K562 (cell line): ENCODE results near the gene IARS1. TPM values are rescaled to one million over a fixed set of nuclear protein-coding genes. Genes with fewer than 3 reads are reported as not detected.
A peak's percentile ranks its signal among the peaks of the same experiment; 100 is the strongest.

Source experiments
- ADNP ChIP-seq: fragments of 200-800 bp; sonication (Bioruptor generic); IDR thresholded peaks from 2 replicates; pipeline ENCODE4 v1.6.1; 2016; ENCODE audit warnings: missing genetic modification characterization, missing compliant biosample characterization
- CBFA2T2 ChIP-seq: fragments of 450-650 bp; conservative IDR thresholded peaks from 2 replicates; pipeline ENCODE4 v1.6.1; 2017; ENCODE audit warnings: mild to moderate bottlenecking
- CBX2 ChIP-seq: fragments of 200-600 bp; sonication (generic); IDR thresholded peaks from one replicate; pipeline ENCODE4 v1.6.1; 2012; ENCODE audit warnings: mild to moderate bottlenecking, low read length, inconsistent platforms; ENCODE audit not compliant: insufficient read depth, poor library complexity, severe bottlenecking
- FOXP4 ChIP-seq: sonication (generic); formaldehyde crosslinking; IDR thresholded peaks from 2 replicates; pipeline ENCODE4 v1.8.0; 2022; ENCODE audit warnings: mild to moderate bottlenecking, missing genetic modification reagents, borderline replicate concordance
- LEF1 ChIP-seq: fragments of 450-650 bp; IDR thresholded peaks from 2 replicates; pipeline ENCODE4 v1.6.1; 2016; ENCODE audit warnings: mild to moderate bottlenecking
- MCM3 ChIP-seq: fragments of 450-650 bp; IDR thresholded peaks from 2 replicates; pipeline ENCODE4 v1.6.1; 2016
- MCM7 ChIP-seq, 2 experiments: fragments of 450-650 bp; IDR thresholded peaks; 2 replicates each; pipeline ENCODE4 v1.6.1; 2016 to 2018
- MIER1 ChIP-seq: fragments of 450-650 bp; IDR thresholded peaks from 2 replicates; pipeline ENCODE4 v1.6.1; 2016; ENCODE audit warnings: antibody characterized with exemption, mild to moderate bottlenecking, low read depth
- MXI1 ChIP-seq: IDR thresholded peaks from 2 replicates; pipeline ENCODE4 v1.6.1; 2011; ENCODE audit warnings: low read depth, mild to moderate bottlenecking, improper control_type of control experiment, low read length
- NCOR1 ChIP-seq: fragments of 450-650 bp; IDR thresholded peaks from 2 replicates; pipeline ENCODE4 v1.6.1; 2016; ENCODE audit warnings: mild to moderate bottlenecking, moderate library complexity
- NR3C1 ChIP-seq: sonication (generic); formaldehyde crosslinking; IDR thresholded peaks from 2 replicates; pipeline ENCODE4 v1.8.1; 2022; ENCODE audit warnings: missing genetic modification reagents
- PHB2 ChIP-seq: fragments of 450-650 bp; IDR thresholded peaks from 2 replicates; pipeline ENCODE4 v1.6.1; 2017; ENCODE audit warnings: low read depth
- PYGO2 ChIP-seq: fragments of 450-650 bp; IDR thresholded peaks from 2 replicates; pipeline ENCODE4 v1.6.1; 2016; ENCODE audit warnings: mild to moderate bottlenecking, missing genetic modification characterization, moderate library complexity, missing compliant biosample characterization
- SMAD2 ChIP-seq: fragments of 150-350 bp; IDR thresholded peaks from 2 replicates; pipeline ENCODE4 v1.6.1; 2014; ENCODE audit warnings: low read depth, mild to moderate bottlenecking, low read length
- SRF ChIP-seq, 2 experiments: fragments of 250-450, 450-650 bp in 1 of 2; sonication (Bioruptor Pico) in 1 of 2; sonication (generic) in 1 of 2; formaldehyde crosslinking; IDR thresholded peaks; 2 replicates each; pipeline versions ENCODE4 v1.5.0 to v1.5.1; 2020 to 2022; ENCODE audit warnings: mild to moderate bottlenecking in 1 of 2, missing genetic modification reagents in 1 of 2
- SUPT5H ChIP-seq: fragments of 450-650 bp; IDR thresholded peaks from 2 replicates; pipeline ENCODE4 v1.6.1; 2016
- TAF9B ChIP-seq: fragments of 450-650 bp; IDR thresholded peaks from 2 replicates; pipeline ENCODE4 v1.6.1; 2018; ENCODE audit warnings: mild to moderate bottlenecking; ENCODE audit not compliant: partially characterized antibody
- TBL1XR1 ChIP-seq, 2 experiments: IDR thresholded peaks; 2 replicates each; pipeline ENCODE4 v1.6.1; 2012; ENCODE audit warnings: improper control_type of control experiment in 2 of 2, low read length in 2 of 2, mild to moderate bottlenecking in 1 of 2
- TBP ChIP-seq: optimal IDR thresholded peaks from 2 replicates; pipeline ENCODE3; 2011; ENCODE audit warnings: low read depth, low read length, improper control_type of control experiment
- ZFP91 ChIP-seq: sonication (generic); formaldehyde crosslinking; IDR thresholded peaks from 2 replicates; pipeline ENCODE4 v1.8.0; 2022; ENCODE audit warnings: mild to moderate bottlenecking, missing genetic modification reagents
- ZKSCAN8 ChIP-seq: fragments of 200-800 bp; sonication (Bioruptor generic); IDR thresholded peaks from 2 replicates; pipeline ENCODE4 v1.6.1; 2016; ENCODE audit warnings: missing genetic modification characterization, missing compliant biosample characterization
- ZNF175 ChIP-seq: fragments of 200-800 bp; sonication (Bioruptor generic); IDR thresholded peaks from 2 replicates; pipeline ENCODE4 v1.6.1; 2016; ENCODE audit warnings: low read depth, mild to moderate bottlenecking, missing genetic modification characterization, missing compliant biosample characterization
- ZNF239 ChIP-seq: fragments of 250-450 bp; sonication (Bioruptor Pico); IDR thresholded peaks from 2 replicates; pipeline ENCODE4 v1.4.0; 2020; ENCODE audit warnings: mild to moderate bottlenecking
- ZNF395 ChIP-seq: fragments of 200-800 bp; sonication (Bioruptor generic); IDR thresholded peaks from 2 replicates; pipeline ENCODE4 v1.6.1; 2017; ENCODE audit warnings: missing genetic modification characterization, missing compliant biosample characterization
- ZNF583 ChIP-seq: fragments of 250-450 bp; sonication (Bioruptor Pico); IDR thresholded peaks from 2 replicates; pipeline ENCODE4 v1.4.0; 2020
- ZNF584 ChIP-seq: fragments of 200-800 bp; sonication (Bioruptor generic); IDR thresholded peaks from 2 replicates; pipeline ENCODE4 v1.6.1; 2016; ENCODE audit warnings: low read depth, mild to moderate bottlenecking, missing genetic modification characterization, missing compliant biosample characterization
- polyA plus RNA-seq, 8 experiments: library from polyadenylated mRNA; depleted of rRNA in 4 of 8; stranded (reverse) in 5 of 8; unstranded in 3 of 8; fragments of >200 nt; fragmentation: Nextera tagmentation in 2 of 8; fragmentation: Illumina TruSeq in 1 of 8; extraction: Ambion mirVana in 2 of 8; extraction: Trizol in 1 of 8; gene quantifications; 2 replicates each; pipeline versions ENCODE4 v1.2.1 to v1.2.3, GENCODE V29; 2011 to 2014; ENCODE audit warnings: inconsistent platforms in 1 of 8, missing spikeins in 1 of 8
- total RNA-seq, 7 experiments: library from RNA; depleted of rRNA in 6 of 7; stranded (reverse); fragments of >200 nt in 6 of 7; fragmentation: Illumina TruSeq in 2 of 7; extraction: Trizol in 2 of 7; gene quantifications; 2 replicates each; pipeline versions ENCODE4 v1.2.1 to v1.2.3, GENCODE V29; 2011 to 2021; ENCODE audit warnings: low replicate concordance in 1 of 7

IARS1 gene
- total and polyA plus RNA-seq, 9 of the 15 experiments (the other 6 are each of a cell fraction or from before 2014, with no cell fraction given): 119 to 371 (median 234) TPM

- TF ChIP-seq TAF9B: peak; percentile 98
- TF ChIP-seq MCM7 (IDR thresholded peaks at IDR 0.05): peak in 1 of 2 experiments; percentile 22; a peak in 1 of 4 replicates
- peak; percentile 86 for TF ChIP-seq CBFA2T2
- TF ChIP-seq SMAD2: no peak
- TF ChIP-seq SUPT5H: peak; percentile 79
- TF ChIP-seq TBL1XR1 (IDR thresholded peaks at IDR 0.05; ENCODE audit: low read length in 2 of 2): peak in 1 of 2 experiments; percentile 52; a peak in 1 of 4 replicates
- TF ChIP-seq MXI1: no peak; the same call in 1 of the 2 replicates
- TF ChIP-seq ADNP (tag): no peak
- peak in 1 of 2 experiments; percentile 31; a peak in 2 of 4 replicates for TF ChIP-seq SRF (CRISPR knock-in tag; IDR thresholded peaks at IDR 0.05)
- 0 out of 2 replicates have a peak, but pooled peaks have one; percentile 72 for TF ChIP-seq ZNF395
- no peak for TF ChIP-seq NR3C1 (CRISPR knock-in tag)
- TF ChIP-seq ZFP91 (CRISPR knock-in tag): peak; percentile 16; the same call in 1 of the 2 replicates
- peak; percentile 72 for TF ChIP-seq MIER1
- TF ChIP-seq LEF1: peak; percentile 87; the same call in 1 of the 2 replicates
- TF ChIP-seq ZNF583 (CRISPR knock-in tag): no peak
- TF ChIP-seq CBX2: no peak
- TF ChIP-seq PHB2: no peak
- TF ChIP-seq NCOR1: peak; percentile 56
- TF ChIP-seq ZNF584 (CRISPR knock-in tag): no peak
- no peak for TF ChIP-seq MCM3
- peak; percentile 83 for TF ChIP-seq TBP
- TF ChIP-seq PYGO2 (tag): peak; percentile 62; the same call in 1 of the 2 replicates
- no peak for TF ChIP-seq ZNF175 (CRISPR knock-in tag)
- TF ChIP-seq FOXP4 (CRISPR knock-in tag): peak; percentile 63; the same call in 1 of the 2 replicates
- no peak for TF ChIP-seq ZKSCAN8 (CRISPR knock-in tag)
- TF ChIP-seq ZNF239 (CRISPR knock-in tag): peak; percentile 34; the same call in 1 of the 2 replicates
Measured at GRCh38 chr9:92325269-92325990, 31.9 kb upstream of the IARS1 start, which contains the start of the genes CENPP and NOL8 (continued).
